ENCODE results near the gene WDFY4. TPM values are rescaled to one million over a fixed set of nuclear protein-coding genes. Genes with fewer than 3 reads are reported as not detected.

Gene WDFY4
- total RNA-seq, 1 experiment from 2014 or later: 0.23 TPM

GRCh38 chr10:48672596-48673265 lies 11.9 kb upstream of the WDFY4 start:
- H3K9me3 ChIP-seq (ENCODE audit: control insufficient read depth, insufficient read depth, low read depth, low read length): peaks cover 6% of the 10 kb centered on the region; the same call in 1 of the 2 replicates
- no peak overlapping the region for H3K4me3 ChIP-seq (ENCODE audit: low read depth in 2 of 2, low read length in 2 of 2)
- TF ChIP-seq POLR2AphosphoS5 (IDR thresholded peaks at IDR 0.05; ENCODE audit: low read depth, low read length): no peak
- TF ChIP-seq SIN3A (IDR thresholded peaks at IDR 0.05; ENCODE audit: borderline replicate concordance, insufficient read depth, low read depth, low read length): no peak
- no peak for TF ChIP-seq CTCF (IDR thresholded peaks at IDR 0.05)
- TF ChIP-seq TCF7L2 (IDR thresholded peaks at IDR 0.05; ENCODE audit: low read depth, low read length): no peak
- TF ChIP-seq REST (IDR thresholded peaks at IDR 0.05; ENCODE audit: insufficient read depth in 1 of 2, low read depth in 2 of 2, low read length in 1 of 2): no peak
- CTCF ChIA-PET: no interaction called here
- POLR2A ChIA-PET: no interaction called here
- ATAC-seq (no peak), DNase-seq (ENCODE audit: low read depth, low spot score) (no peak)
- H3K36me3 ChIP-seq (ENCODE audit: control insufficient read depth, insufficient read depth, low read length): no peaks in the 10 kb centered on the region
- no TSS peak for BruUV-seq (replicated peaks)
- in situ Hi-C loops (cut with HindIII; ENCODE audit: low pct_unique_long_range_greater_than_20kb, low sequenced_read_pairs) (no loop called here), intact Hi-C loops (cut with micrococcal nuclease; ENCODE audit: unreplicated experiment) (no loop called here)
- H3K4me1 ChIP-seq (ENCODE audit: control insufficient read depth, insufficient read depth, low read length): no peaks in the 10 kb centered on the region
- no peak overlapping the region for H3K27ac ChIP-seq (ENCODE audit: low read length)
- H3K27me3 ChIP-seq (ENCODE audit: control insufficient read depth, insufficient read depth, low read length): peaks cover 4% of the 10 kb centered on the region; the same call in 1 of the 2 replicates

GRCh38 chr10:48677625-48678024 lies 7.0 kb upstream of the WDFY4 start:
- ChIA-PET CTCF (no interaction called here), POLR2A (no interaction called here)
- no TSS peak for BruUV-seq (replicated peaks)
- no peak overlapping the region for H3K4me3 ChIP-seq (ENCODE audit: low read depth in 2 of 2, low read length in 2 of 2)
- H3K36me3 ChIP-seq (ENCODE audit: control insufficient read depth, insufficient read depth, low read length): no peaks in the 10 kb centered on the region
- DNase-seq (ENCODE audit: low read depth, low spot score): no peak
- peaks cover 2% of the 10 kb centered on the region for H3K27me3 ChIP-seq (ENCODE audit: control insufficient read depth, insufficient read depth, low read length)
- peaks cover 6% of the 10 kb centered on the region; the same call in 1 of the 2 replicates for H3K9me3 ChIP-seq (ENCODE audit: control insufficient read depth, insufficient read depth, low read depth, low read length)
- intact Hi-C loops (cut with micrococcal nuclease; ENCODE audit: unreplicated experiment) (no loop called here), in situ Hi-C loops (cut with HindIII; ENCODE audit: low pct_unique_long_range_greater_than_20kb, low sequenced_read_pairs) (no loop called here)
- H3K4me1 ChIP-seq (ENCODE audit: control insufficient read depth, insufficient read depth, low read length): no peaks in the 10 kb centered on the region
- no peak overlapping the region for H3K27ac ChIP-seq (ENCODE audit: low read length)
- ATAC-seq: no peak
- no peak for TF ChIP-seq CTCF (IDR thresholded peaks at IDR 0.05)
- TF ChIP-seq TCF7L2 (IDR thresholded peaks at IDR 0.05; ENCODE audit: low read depth, low read length): no peak
- no peak for TF ChIP-seq POLR2AphosphoS5 (IDR thresholded peaks at IDR 0.05; ENCODE audit: low read depth, low read length)
